Neuronal stem cell (in vitro differentiated cells): ENCODE results near the gene TBX20.
"Not testable (repeated sequence)": the region's sequence is repeated elsewhere in the genome, so short reads cannot be mapped to it uniquely, and the experiment has no call there.

Source experiments
- DNase-seq: peaks from one replicate; pipeline ENCODE4 v3.0.0-alpha.2; 2013; ENCODE audit warnings: low spot score
- H2AFZ ChIP-seq: one replicate; pipeline ENCODE4 v1.6.1; 2013; ENCODE audit warnings: mild to moderate bottlenecking, low read length, inconsistent platforms
- H2AK5ac ChIP-seq: 2 replicates; pipeline ENCODE4 v1.6.1; 2013; ENCODE audit warnings: low read depth, mild to moderate bottlenecking, inconsistent platforms, low read length, moderate library complexity, mixed read lengths
- H2BK120ac ChIP-seq: 2 replicates; pipeline ENCODE4 v1.6.1; 2013; ENCODE audit warnings: low read depth, mild to moderate bottlenecking, inconsistent platforms, low read length, moderate library complexity, mixed read lengths
- H2BK12ac ChIP-seq: one replicate; pipeline ENCODE4 v1.6.1; 2013; ENCODE audit warnings: low read length, inconsistent platforms
- H2BK15ac ChIP-seq: 2 replicates; pipeline ENCODE4 v1.6.1; 2013; ENCODE audit warnings: mild to moderate bottlenecking, low read length, inconsistent platforms, mixed read lengths
- H2BK5ac ChIP-seq: one replicate; pipeline ENCODE4 v1.6.1; 2013; ENCODE audit warnings: inconsistent platforms, mild to moderate bottlenecking, low read length, moderate library complexity
- H3K14ac ChIP-seq: one replicate; pipeline ENCODE4 v1.6.1; 2013; ENCODE audit warnings: low read length, inconsistent platforms
- H3K18ac ChIP-seq: 2 replicates; pipeline ENCODE4 v1.6.1; 2013; ENCODE audit warnings: low read length, inconsistent platforms
- H3K23ac ChIP-seq: 2 replicates; pipeline ENCODE4 v1.6.1; 2013; ENCODE audit warnings: low read depth, mild to moderate bottlenecking, mixed read lengths, low read length, inconsistent platforms; ENCODE audit not compliant: poor library complexity
- H3K27ac ChIP-seq: replicated peaks from 3 replicates; pipeline ENCODE4 v1.5.1; 2013; ENCODE audit warnings: low read length, inconsistent platforms
- H3K27me3 ChIP-seq, 3 experiments: 2 replicates each; pipeline ENCODE4 v1.6.1; 2013; ENCODE audit warnings: low read length in 3 of 3, mild to moderate bottlenecking in 2 of 3, inconsistent platforms in 1 of 3, low read depth in 1 of 3, mixed read lengths in 1 of 3, moderate library complexity in 1 of 3; ENCODE audit not compliant: control insufficient read depth in 3 of 3, insufficient read depth in 3 of 3
- H3K36me3 ChIP-seq, 2 donors: replicated peaks in 1 of 2; 2 replicates each; pipeline ENCODE4 v1.6.1; 2013; ENCODE audit warnings: low read length in 2 of 2; ENCODE audit not compliant: control insufficient read depth in 2 of 2, insufficient read depth in 2 of 2
- H3K4ac ChIP-seq: 2 replicates; pipeline ENCODE4 v1.6.1; 2013; ENCODE audit warnings: inconsistent platforms, mild to moderate bottlenecking, low read length, moderate library complexity
- H3K4me1 ChIP-seq, 2 donors: 1 replicate in 1 of 2; 2 replicates in 1 of 2; pipeline ENCODE4 v1.6.1; 2013; ENCODE audit warnings: low read length in 2 of 2, low read depth in 1 of 2; ENCODE audit not compliant: control insufficient read depth in 2 of 2, insufficient read depth in 1 of 2
- H3K4me2 ChIP-seq: one replicate; pipeline ENCODE4 v1.6.1; 2013; ENCODE audit warnings: mild to moderate bottlenecking, low read length, inconsistent platforms; ENCODE audit not compliant: insufficient read depth, poor library complexity, severe bottlenecking
- H3K4me3 ChIP-seq, 2 donors: 2 replicates each; pipeline ENCODE4 v1.5.1; 2013; ENCODE audit warnings: low read length in 2 of 2, mild to moderate bottlenecking in 2 of 2, inconsistent platforms in 1 of 2, moderate library complexity in 1 of 2
- H3K79me1 ChIP-seq: one replicate; pipeline ENCODE4 v1.6.1; 2013; ENCODE audit warnings: low read depth, mild to moderate bottlenecking, inconsistent platforms, low read length, moderate library complexity
- H3K9ac ChIP-seq: one replicate; pipeline ENCODE4 v1.6.1; 2013; ENCODE audit warnings: mild to moderate bottlenecking, low read depth, low read length, inconsistent platforms; ENCODE audit not compliant: poor library complexity
- H3K9me3 ChIP-seq, 2 donors: replicated peaks in 1 of 2; 2 replicates each; pipeline versions ENCODE3 to v1.6.1; 2013; ENCODE audit warnings: low read length in 2 of 2, mild to moderate bottlenecking in 2 of 2, inconsistent platforms in 1 of 2, low read depth in 1 of 2, mixed read lengths in 1 of 2, moderate library complexity in 1 of 2; ENCODE audit not compliant: control insufficient read depth in 2 of 2, insufficient read depth in 1 of 2
- H4K8ac ChIP-seq: one replicate; pipeline ENCODE4 v1.6.1; 2013; ENCODE audit warnings: low read depth, mild to moderate bottlenecking, inconsistent platforms, low read length, moderate library complexity
- H4K91ac ChIP-seq: one replicate; pipeline ENCODE4 v1.6.1; 2013; ENCODE audit warnings: low read length, low read depth, mild to moderate bottlenecking, inconsistent platforms; ENCODE audit not compliant: poor library complexity
- WGBS, 2 donors: extraction: QIAGEN DNeasy Blood & Tissue Kit; methylation state at CpG; one replicate each; pipeline ENCODE4 v1.1.7; 2013; ENCODE audit warnings: missing lambda C conversion rate in 2 of 2, mixed read lengths in 1 of 2; ENCODE audit not compliant: insufficient read length in 2 of 2, insufficient replicate concordance in 1 of 2; ENCODE audit errors: extremely low coverage in 2 of 2; 5-methylcytosine and 5-hydroxymethylcytosine counted together

TBX20 gene

DNA sequence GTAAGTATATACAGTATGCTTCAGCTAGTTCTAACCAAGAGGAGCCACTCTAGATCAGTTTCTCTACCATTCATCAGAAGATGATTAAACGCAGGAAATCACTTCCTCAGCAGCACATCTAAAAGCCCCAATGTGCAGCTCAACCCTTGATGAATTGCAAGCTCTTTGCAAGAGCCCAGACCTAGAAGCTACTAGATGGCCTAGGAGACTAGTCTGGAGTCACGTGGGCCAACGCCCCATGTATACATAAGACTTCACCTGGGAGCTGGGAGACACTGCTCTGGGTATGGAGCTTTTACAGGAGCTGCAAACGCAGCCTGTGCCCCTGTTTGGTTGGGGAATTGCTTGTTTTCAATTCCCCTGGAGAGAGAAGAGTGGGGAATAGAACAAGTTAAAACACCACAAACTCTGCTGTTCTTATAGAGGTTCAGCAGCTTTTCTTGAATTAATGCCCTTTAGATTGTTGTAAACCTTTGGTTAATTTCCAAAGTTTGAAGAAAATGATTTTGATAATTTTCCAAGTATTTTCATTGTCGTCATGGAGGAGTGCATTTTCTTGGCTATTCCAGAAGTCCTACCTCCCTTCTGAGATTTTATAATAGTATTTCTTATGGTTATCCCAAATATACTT lies 69.9 kb downstream of the TBX20 start:
- not testable (repeated sequence) for H2AK5ac ChIP-seq, H3K4me2 ChIP-seq, H2AFZ ChIP-seq, H3K9ac ChIP-seq, H3K14ac ChIP-seq, H3K79me1 ChIP-seq, H4K8ac ChIP-seq, H3K27ac ChIP-seq, H3K36me3 ChIP-seq, H2BK120ac ChIP-seq, H3K18ac ChIP-seq, H2BK12ac ChIP-seq, H4K91ac ChIP-seq, DNase-seq, H2BK15ac ChIP-seq, H3K4me3 ChIP-seq, H3K4ac ChIP-seq, H3K9me3 ChIP-seq, H3K23ac ChIP-seq, H3K4me1 ChIP-seq, H2BK5ac ChIP-seq
- H3K27me3 ChIP-seq = peaks cover 0 to 24% (median 14%) of the 10 kb centered on the region in 3 experiments
- WGBS, 2 donors = no CpG with 5 or more reads among the region's 5 CpGs

DNA sequence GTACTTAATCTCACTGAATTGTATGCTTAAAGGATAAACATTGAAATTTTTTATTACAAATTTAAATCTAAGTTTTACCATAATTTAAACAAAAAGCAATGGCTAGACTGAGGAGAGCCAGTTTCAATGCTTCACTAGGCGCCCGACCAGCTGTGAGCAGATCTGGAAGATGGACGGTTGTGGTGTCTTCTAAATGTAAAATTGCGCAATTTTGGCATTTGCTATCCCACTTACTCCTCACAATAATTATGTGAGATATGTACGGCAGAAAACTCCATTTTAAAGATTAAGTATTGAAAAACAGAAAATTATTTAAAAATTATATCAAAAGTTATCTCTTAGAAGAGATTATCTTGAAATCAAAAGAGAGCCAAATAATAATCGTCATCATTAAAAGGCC lies 73.2 kb downstream of the TBX20 start:
- H3K27me3 ChIP-seq, H4K91ac ChIP-seq, H3K79me1 ChIP-seq, H3K36me3 ChIP-seq, H3K18ac ChIP-seq, H2AFZ ChIP-seq, H3K9ac ChIP-seq, H3K27ac ChIP-seq, DNase-seq, H2BK12ac ChIP-seq, H3K4ac ChIP-seq, H2BK5ac ChIP-seq, H2AK5ac ChIP-seq, H2BK120ac ChIP-seq, H4K8ac ChIP-seq, H3K4me2 ChIP-seq, H3K4me1 ChIP-seq, H2BK15ac ChIP-seq, H3K9me3 ChIP-seq, H3K4me3 ChIP-seq, H3K14ac ChIP-seq, H3K23ac ChIP-seq: not testable (repeated sequence)
- no CpG with 5 or more reads among the region's 6 CpGs for WGBS, 2 donors

DNA sequence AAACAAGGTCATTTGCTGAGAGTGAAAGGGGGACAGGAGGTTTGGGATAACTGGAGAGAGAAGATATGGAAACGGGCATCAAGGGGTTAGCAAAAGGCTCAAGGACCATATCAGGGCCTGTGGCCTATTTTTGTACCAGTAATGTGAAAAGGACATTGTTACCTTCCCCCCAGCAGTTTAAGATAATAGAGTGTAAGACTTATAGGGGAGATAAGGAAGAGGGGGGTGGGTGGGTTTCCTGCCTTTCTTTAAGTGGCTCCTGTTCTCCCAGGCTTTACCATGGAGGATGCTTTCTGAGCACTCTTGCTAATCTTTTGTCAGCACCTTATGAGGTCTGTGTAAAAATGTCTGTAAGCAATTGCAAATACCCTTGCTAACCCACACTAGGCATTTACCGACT lies 80.7 kb downstream of the TBX20 start:
- not testable (repeated sequence) for H3K14ac ChIP-seq, H3K23ac ChIP-seq, H3K4me3 ChIP-seq, H3K9ac ChIP-seq, H4K91ac ChIP-seq, H3K27ac ChIP-seq, H3K36me3 ChIP-seq, H3K4me1 ChIP-seq, H2BK15ac ChIP-seq, H3K79me1 ChIP-seq, H2BK5ac ChIP-seq, H3K27me3 ChIP-seq, H3K4me2 ChIP-seq, H3K18ac ChIP-seq, H3K9me3 ChIP-seq, H3K4ac ChIP-seq, H2BK120ac ChIP-seq, H4K8ac ChIP-seq, H2AK5ac ChIP-seq, DNase-seq, H2BK12ac ChIP-seq, H2AFZ ChIP-seq
- WGBS, 2 donors = no CpG with 5 or more reads among the region's 2 CpGs

DNA sequence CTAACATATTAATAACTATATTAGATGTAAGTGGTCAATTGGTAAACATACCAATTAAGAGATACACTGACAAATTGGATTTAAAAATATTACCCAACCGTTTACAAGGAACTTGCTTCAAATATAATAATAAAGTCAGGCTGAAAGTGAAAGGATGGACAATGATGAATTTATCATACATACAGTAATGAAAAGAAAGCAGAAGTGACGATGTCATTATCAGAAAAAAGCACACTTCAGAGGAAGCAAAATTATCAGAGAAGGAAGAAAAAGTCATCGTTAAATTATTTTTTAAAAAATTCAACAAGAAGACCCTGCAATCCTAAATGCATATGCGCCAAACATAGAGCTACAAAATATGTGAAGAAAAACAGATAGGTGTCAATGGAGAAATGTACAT lies 81.8 kb downstream of the TBX20 start:
- not testable (repeated sequence) for DNase-seq, H2AK5ac ChIP-seq, H3K9ac ChIP-seq, H3K27ac ChIP-seq, H3K14ac ChIP-seq, H3K27me3 ChIP-seq, H3K18ac ChIP-seq, H3K9me3 ChIP-seq, H2BK15ac ChIP-seq, H3K4ac ChIP-seq, H2BK5ac ChIP-seq, H2BK120ac ChIP-seq, H2BK12ac ChIP-seq, H4K91ac ChIP-seq, H3K4me3 ChIP-seq, H4K8ac ChIP-seq, H3K4me1 ChIP-seq, H3K4me2 ChIP-seq, H3K79me1 ChIP-seq, H3K36me3 ChIP-seq, H2AFZ ChIP-seq, H3K23ac ChIP-seq
- no CpG with 5 or more reads among the region's 4 CpGs for WGBS, 2 donors
